Activated CD4-positive, alpha-beta T cell treated with anti-CD3 and anti-CD28 coated beads, Interleukin-10, Interleukin-2, amounts not matched to agents 100 ng/mL and 50 ng/mL, durations not matched to agents 16 hours and 8 hours (primary cell): ENCODE measurements around the gene L3HYPDH.

Experiments
- DNase-seq: peaks from one replicate; pipeline ENCODE4 v3.0.0-alpha.2; 2020

L3HYPDH gene

GRCh38 chr14:59424341-59425071 is 59.7 kb downstream of the L3HYPDH start:
- no peak for DNase-seq
